CD14-positive monocyte (primary cell): ENCODE data around the gene PAX7. TPM values are rescaled to one million over a fixed set of nuclear protein-coding genes. Genes with fewer than 3 reads are reported as not detected.

Experiments
- DNase-seq, 3 donors: peaks; one replicate each; pipeline ENCODE4 v3.0.0-alpha.2; 2011 to 2022
- H2AFZ ChIP-seq: 2 replicates; pipeline ENCODE4 v1.6.0; 2012; ENCODE audit warnings: mild to moderate bottlenecking, low read depth, low read length, inconsistent platforms; ENCODE audit not compliant: insufficient read depth, poor library complexity, severe bottlenecking
- H3K27ac ChIP-seq, 2 donors: 1 replicate in 1 of 2; 2 replicates in 1 of 2; pipeline ENCODE4 v1.5.1; 2012 to 2013; ENCODE audit warnings: low read length in 2 of 2, control low read depth in 1 of 2, inconsistent platforms in 1 of 2, low read depth in 1 of 2, mild to moderate bottlenecking in 1 of 2
- H3K27me3 ChIP-seq, 2 donors: one replicate each; pipeline versions ENCODE4 v1.6.0 to v1.6.1; 2011 to 2013; ENCODE audit warnings: low read length in 2 of 2; ENCODE audit not compliant: control insufficient read depth in 2 of 2, insufficient read depth in 2 of 2
- H3K36me3 ChIP-seq, 2 donors: replicated peaks in 1 of 2; 1 replicate in 1 of 2; 2 replicates in 1 of 2; pipeline versions ENCODE4 v1.5.1 to v1.6.1; 2012 to 2013; ENCODE audit warnings: low read length in 2 of 2, control low read depth in 1 of 2, inconsistent platforms in 1 of 2, mild to moderate bottlenecking in 1 of 2; ENCODE audit not compliant: insufficient read depth in 2 of 2, control insufficient read depth in 1 of 2
- H3K4me1 ChIP-seq, 2 donors: 1 replicate in 1 of 2; 2 replicates in 1 of 2; pipeline versions ENCODE4 v1.5.1 to v1.6.1; 2012 to 2013; ENCODE audit warnings: low read length in 2 of 2, control low read depth in 1 of 2, inconsistent platforms in 1 of 2, mild to moderate bottlenecking in 1 of 2, moderate library complexity in 1 of 2; ENCODE audit not compliant: insufficient read depth in 2 of 2, control insufficient read depth in 1 of 2
- H3K4me2 ChIP-seq: replicated peaks from 2 replicates; pipeline ENCODE3; 2012; ENCODE audit warnings: low read length, moderate library complexity, mild to moderate bottlenecking; ENCODE audit not compliant: poor library complexity, severe bottlenecking; ENCODE audit errors: extremely low read depth
- H3K4me3 ChIP-seq, 3 experiments: fragments of 200-600 bp in 1 of 3; sonication (generic) in 1 of 3; replicated peaks in 1 of 3; 1 replicate in 2 of 3; 2 replicates in 1 of 3; pipeline ENCODE4 v1.5.1; 2011 to 2013; ENCODE audit warnings: low read length in 3 of 3, mild to moderate bottlenecking in 3 of 3, control low read depth in 2 of 3, low read depth in 2 of 3, inconsistent platforms in 1 of 3, moderate library complexity in 1 of 3
- H3K79me2 ChIP-seq: 2 replicates; pipeline ENCODE4 v1.6.0; 2012; ENCODE audit warnings: mild to moderate bottlenecking, control low read depth, inconsistent platforms, low read length, moderate library complexity; ENCODE audit not compliant: insufficient read depth
- H3K9ac ChIP-seq: 2 replicates; pipeline ENCODE4 v1.6.0; 2017; ENCODE audit warnings: low read length, mild to moderate bottlenecking; ENCODE audit not compliant: insufficient read depth, poor library complexity, severe bottlenecking
- H3K9me3 ChIP-seq, 2 donors: replicated peaks in 1 of 2; 1 replicate in 1 of 2; 2 replicates in 1 of 2; pipeline versions ENCODE4 v1.5.1 to v1.6.1; 2012 to 2013; ENCODE audit warnings: low read length in 2 of 2, control low read depth in 1 of 2; ENCODE audit not compliant: control insufficient read depth in 1 of 2, insufficient read depth in 1 of 2
- H4K20me1 ChIP-seq: 2 replicates; pipeline ENCODE4 v1.6.0; 2012; ENCODE audit warnings: mild to moderate bottlenecking, low read length, control low read depth, moderate library complexity; ENCODE audit not compliant: insufficient read depth
- H3K27ac Mint-ChIP-seq, 7 donors: one replicate each; pipeline ENCODE4 v1.8.0; 2020; ENCODE audit warnings: mild to moderate bottlenecking in 7 of 7, mixed read lengths in 7 of 7, moderate library complexity in 6 of 7, inconsistent platforms in 2 of 7
- H3K27me3 Mint-ChIP-seq, 3 donors: one replicate each; pipeline ENCODE4 v1.8.0; 2021 to 2022; ENCODE audit warnings: low read depth in 3 of 3, mild to moderate bottlenecking in 3 of 3, mixed read lengths in 3 of 3, moderate library complexity in 3 of 3, inconsistent platforms in 1 of 3
- H3K36me3 Mint-ChIP-seq, 2 donors: one replicate each; pipeline ENCODE4 v1.8.0; 2020; ENCODE audit warnings: mixed read lengths in 2 of 2, inconsistent platforms in 1 of 2, mild to moderate bottlenecking in 1 of 2
- H3K4me1 Mint-ChIP-seq: one replicate; pipeline ENCODE4 v1.8.0; 2020; ENCODE audit warnings: mild to moderate bottlenecking, mixed read lengths
- H3K4me3 Mint-ChIP-seq, 2 donors: one replicate each; pipeline ENCODE4 v1.8.0; 2020; ENCODE audit warnings: mild to moderate bottlenecking in 2 of 2, mixed read lengths in 2 of 2, moderate library complexity in 1 of 2
- H3K9me3 Mint-ChIP-seq, 7 donors: one replicate each; pipeline ENCODE4 v1.8.0; 2020 to 2022; ENCODE audit warnings: mixed read lengths in 7 of 7, mild to moderate bottlenecking in 6 of 7, moderate library complexity in 6 of 7, inconsistent platforms in 2 of 7
- CTCF ChIP-seq: fragments of 200-600 bp; IDR thresholded peaks from one replicate; pipeline ENCODE4 v1.8.0; 2022; ENCODE audit warnings: antibody characterized with exemption, mild to moderate bottlenecking
- WGBS: methylation state at CpG from one replicate; pipeline ENCODE4 v1.1.5; 2013; ENCODE audit warnings: missing lambda C conversion rate; ENCODE audit not compliant: insufficient coverage; 5-methylcytosine and 5-hydroxymethylcytosine counted together
- intact Hi-C, 2 donors: fragments of 100-400 bp; cut with micrococcal nuclease; formaldehyde crosslinking; loops; one replicate each; pipeline versions ENCODE4 v1.15.0 to v1.15.1; 2023
- polyA plus RNA-seq, 3 donors: library from polyadenylated mRNA; depleted of rRNA in 1 of 3; unstranded in 2 of 3; stranded (reverse) in 1 of 3; fragments of 300-500 nt in 2 of 3; fragments of >200 nt in 1 of 3; fragmentation: Illumina TruSeq in 2 of 3; gene quantifications; 1 replicate in 2 of 3; 2 replicates in 1 of 3; pipeline ENCODE4 v1.2.3, GENCODE V29; 2012 to 2021

PAX7 gene
- polyA plus RNA-seq, 3 donors = not detected

GRCh38 chr1:18722270-18722669, 91.6 kb downstream of the PAX7 start:
- H3K4me2 ChIP-seq = no peak overlapping the region
- intact Hi-C loops = no loop called here
- H3K4me1 Mint-ChIP-seq = no peaks in the 10 kb centered on the region
- no peaks in the 10 kb centered on the region for H3K79me2 ChIP-seq
- H3K4me3 Mint-ChIP-seq = no peak overlapping the region
- H2AFZ ChIP-seq = no peak overlapping the region
- peaks cover 0 to 7% (median 2%) of the 10 kb centered on the region in 7 donors for H3K9me3 Mint-ChIP-seq
- H3K4me1 ChIP-seq = no peaks in the 10 kb centered on the region
- no peaks in the 10 kb centered on the region for H3K36me3 ChIP-seq
- H4K20me1 ChIP-seq = no peaks in the 10 kb centered on the region
- no peaks in the 10 kb centered on the region for H3K36me3 Mint-ChIP-seq
- 51% methylated on average over 11 of the region's 19 CpGs for WGBS
- H3K27me3 ChIP-seq = peaks cover 6 to 55% of the 10 kb centered on the region in 2 donors
- no peak overlapping the region for H3K27ac Mint-ChIP-seq
- H3K4me3 ChIP-seq = no peak overlapping the region
- no peak overlapping the region for H3K27ac ChIP-seq
- H3K9me3 ChIP-seq = no peaks in the 10 kb centered on the region
- H3K9ac ChIP-seq = no peak overlapping the region
- TF ChIP-seq CTCF = no peak
- no peak for DNase-seq
- H3K27me3 Mint-ChIP-seq = peaks cover 47 to 85% (median 56%) of the 10 kb centered on the region in 3 donors

- Histone ChIP-seq H3K79me2 (no peaks in the 10 kb centered on the region), H3K27me3 (peaks cover 2 to 48% of the 10 kb centered on the region in 2 donors), H3K36me3 (no peaks in the 10 kb centered on the region), H3K4me3 (no peak overlapping the region), H4K20me1 (no peaks in the 10 kb centered on the region), H2AFZ (no peak overlapping the region), H3K4me1 (no peaks in the 10 kb centered on the region), H3K9ac (no peak overlapping the region), H3K27ac (no peak overlapping the region), H3K4me2 (no peak overlapping the region), H3K9me3 (no peaks in the 10 kb centered on the region)
- Mint-ChIP-seq H3K36me3 (no peaks in the 10 kb centered on the region), H3K9me3 (peaks cover 0 to 5% (median 0%) of the 10 kb centered on the region in 7 donors), H3K4me3 (peak overlapping the region in 1 of 2 donors; percentile 52), H3K27ac (no peak overlapping the region), H3K4me1 (no peaks in the 10 kb centered on the region), H3K27me3 (peaks cover 41 to 81% (median 47%) of the 10 kb centered on the region in 3 donors)
- WGBS = 85% methylated on average over 8 of the region's 9 CpGs
- intact Hi-C loops = no loop called here
- no peak for TF ChIP-seq CTCF
- no peak for DNase-seq
These were observed 92.6 kb downstream of the PAX7 start for GRCh38 chr1:18723206-18723605.
